Measurements from ENCODE around the gene CLNS1A. TPM values are rescaled to one million over a fixed set of nuclear protein-coding genes. Genes with fewer than 3 reads are reported as not detected.
A peak's percentile ranks its signal among the peaks of the same experiment; 100 is the strongest.
"Not testable (repeated sequence)": the region's sequence is repeated elsewhere in the genome, so short reads cannot be mapped to it uniquely, and the experiment has no call there.

CLNS1A gene
- polyA plus RNA-seq, 1 experiment, result 91.6 TPM

DNA sequence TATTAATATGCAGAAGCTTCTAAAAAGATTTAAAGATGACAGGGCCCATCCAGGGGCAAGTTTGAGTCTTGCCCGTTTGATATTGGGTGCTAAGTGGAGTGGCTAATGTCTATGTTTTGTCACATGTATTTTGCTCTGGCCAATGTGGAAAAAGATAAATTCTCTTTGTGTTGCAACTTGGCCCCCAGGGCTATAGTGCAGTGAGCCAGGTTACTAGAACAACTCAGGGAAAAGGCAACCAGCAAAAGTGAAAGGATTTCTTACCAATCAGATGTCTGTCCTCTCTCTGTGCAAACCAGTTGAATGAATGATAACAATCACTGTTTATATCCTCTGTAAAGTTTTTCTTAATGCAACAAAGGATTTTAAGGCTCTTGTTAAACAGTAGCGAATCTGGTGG is 4.6 kb upstream of the CLNS1A start:
- CTCF ChIA-PET, result no interaction called here
- POLR2A ChIA-PET, result no interaction called here

GRCh38 chr11:77636731-77637344 is 756 bp downstream of the CLNS1A start:
- ChIA-PET POLR2A (no interaction called here), CTCF (no interaction called here)
- Histone ChIP-seq H3K27me3 (ENCODE audit: control insufficient read depth, insufficient read depth, low read length) (no peaks in the 10 kb centered on the region), H3K36me3 (ENCODE audit: control insufficient read depth, insufficient read depth, low read length) (no peaks in the 10 kb centered on the region), H3K4me3 (ENCODE audit: low read depth, low read length) (peak overlapping the region; percentile 66)
- DNase-seq (ENCODE audit: low read depth), result no peak
- TF ChIP-seq CTCF (IDR thresholded peaks at IDR 0.05; ENCODE audit: insufficient read depth, low read depth, low read length), result no peak

More for the DNA sequence above, 4.6 kb upstream of the CLNS1A start:
- Histone ChIP-seq H3K36me3 (ENCODE audit: control insufficient read depth, insufficient read depth, low read length) (no peaks in the 10 kb centered on the region), H3K27me3 (ENCODE audit: control insufficient read depth, insufficient read depth, low read length) (no peaks in the 10 kb centered on the region), H3K4me3 (ENCODE audit: low read depth, low read length) (no peak overlapping the region)
- DNase-seq (ENCODE audit: low read depth), result no peak
- no peak for TF ChIP-seq CTCF (IDR thresholded peaks at IDR 0.05; ENCODE audit: insufficient read depth, low read depth, low read length)

GRCh38 chr11:77633926-77634325 is 3.7 kb downstream of the CLNS1A start:
- H3K27me3 ChIP-seq (ENCODE audit: control insufficient read depth, insufficient read depth, low read length); DNase-seq (ENCODE audit: low read depth); H3K36me3 ChIP-seq (ENCODE audit: control insufficient read depth, insufficient read depth, low read length); H3K4me3 ChIP-seq (ENCODE audit: low read depth, low read length); POLR2A ChIA-PET: not testable (repeated sequence)
- CTCF ChIA-PET, result interaction anchor here (1.5 to 1.8 kb wide), 2 partner anchors 15 to 26 kb away, joined by 5 to 6 read pairs; no protein-coding TSS in a partner anchor

DNA sequence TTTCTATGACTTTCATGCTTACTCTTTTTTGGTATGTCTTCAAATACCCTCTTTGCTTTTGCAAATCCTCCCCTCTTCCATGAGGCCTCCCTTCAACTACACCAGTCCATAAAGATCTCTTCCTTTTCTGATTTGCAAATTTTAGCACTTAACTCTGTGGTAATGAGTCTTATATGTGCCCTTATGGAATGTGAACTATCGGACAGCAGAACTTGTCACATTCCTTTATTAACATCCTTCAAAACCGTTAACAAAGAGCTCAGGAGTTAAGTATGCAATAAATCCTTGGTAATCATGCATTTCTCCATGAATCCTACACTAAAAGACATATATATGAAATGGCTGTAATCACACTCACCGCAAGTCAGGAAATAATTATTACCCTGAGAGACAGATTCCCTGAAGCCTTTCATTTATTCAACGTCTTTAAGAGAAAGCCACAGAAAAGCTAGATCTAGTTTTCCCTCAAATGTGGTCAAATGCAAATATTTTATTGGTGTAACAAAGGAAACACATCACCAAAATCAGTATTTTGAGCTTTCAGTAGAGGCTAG is 7.4 kb downstream of the CLNS1A start:
- peaks cover 3% of the 10 kb centered on the region; the same call in 1 of the 2 replicates for H3K36me3 ChIP-seq (ENCODE audit: control insufficient read depth, insufficient read depth, low read length)
- no peak overlapping the region for H3K4me3 ChIP-seq (ENCODE audit: low read depth, low read length)
- no peak for DNase-seq (ENCODE audit: low read depth)
- ChIA-PET CTCF (interaction anchor here (0.7 to 2.6 kb wide), 2 partner anchors 11 to 503 kb away, joined by 4 to 11 read pairs; no protein-coding TSS in a partner anchor), POLR2A (no interaction called here)
- H3K27me3 ChIP-seq (ENCODE audit: control insufficient read depth, insufficient read depth, low read length), result no peaks in the 10 kb centered on the region
- TF ChIP-seq CTCF (IDR thresholded peaks at IDR 0.05; ENCODE audit: insufficient read depth, low read depth, low read length), result no peak

- Histone ChIP-seq H3K27me3 (ENCODE audit: control insufficient read depth, insufficient read depth, low read length) (no peaks in the 10 kb centered on the region), H3K36me3 (ENCODE audit: control insufficient read depth, insufficient read depth, low read length) (peaks cover 3% of the 10 kb centered on the region; the same call in 1 of the 2 replicates), H3K4me3 (ENCODE audit: low read depth, low read length) (no peak overlapping the region)
- TF ChIP-seq CTCF (IDR thresholded peaks at IDR 0.05; ENCODE audit: insufficient read depth, low read depth, low read length), result peak; percentile 75
- POLR2A ChIA-PET, result no interaction called here
- DNase-seq (ENCODE audit: low read depth), result no peak
- CTCF ChIA-PET, result interaction anchor here (0.7 to 3.4 kb wide), 23 partner anchors 10 to 525 kb away, joined by 3 to 48 read pairs (median 5); partner anchors contain the start of genes AQP11 and MYO7A
Observed at GRCh38 chr11:77619576-77620198, 17.9 kb downstream of the CLNS1A start.

Measured in BJ (cell line).